OCI-LY7 (cell line): ENCODE measurements around the gene AOAH.

Source experiments
- EZH2phosphoT487 ChIP-seq: fragments of 200-600 bp; sonication (generic); IDR thresholded peaks from 2 replicates; pipeline ENCODE4 v1.6.1; 2018; ENCODE audit warnings: low read depth, borderline replicate concordance, mild to moderate bottlenecking, mixed run types, antibody characterized with exemption, low read length, moderate library complexity, mixed read lengths
- TF ChIP-seq, protein P1 (sequence below): fragments of 200-600 bp; sonication (generic); conservative IDR thresholded peaks from 2 replicates; pipeline ENCODE4 v1.5.1; 2014; ENCODE audit warnings: mild to moderate bottlenecking, antibody characterized with exemption, low read length, moderate library complexity, mixed read lengths

DNA sequence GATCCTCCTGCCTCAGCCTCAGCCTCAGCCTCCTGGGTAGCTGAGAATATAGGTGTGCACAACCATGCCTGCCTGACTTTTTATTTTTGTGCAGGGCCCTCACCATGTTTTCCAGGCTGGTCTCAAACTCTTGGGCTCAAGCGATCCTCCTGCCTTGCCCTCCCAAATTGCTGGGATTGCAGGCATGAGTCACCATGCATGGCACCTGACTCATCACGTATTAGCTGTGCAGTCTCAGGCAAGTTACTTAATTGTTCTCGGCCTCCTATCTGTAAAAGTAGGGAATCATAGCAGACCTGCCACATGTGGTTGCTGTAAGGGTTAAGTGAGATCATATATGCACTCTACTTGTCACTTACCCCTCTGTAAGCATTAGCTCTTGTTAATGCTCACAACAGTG, 217.5 kb downstream of the AOAH start:
- TF ChIP-seq, protein P1, sequence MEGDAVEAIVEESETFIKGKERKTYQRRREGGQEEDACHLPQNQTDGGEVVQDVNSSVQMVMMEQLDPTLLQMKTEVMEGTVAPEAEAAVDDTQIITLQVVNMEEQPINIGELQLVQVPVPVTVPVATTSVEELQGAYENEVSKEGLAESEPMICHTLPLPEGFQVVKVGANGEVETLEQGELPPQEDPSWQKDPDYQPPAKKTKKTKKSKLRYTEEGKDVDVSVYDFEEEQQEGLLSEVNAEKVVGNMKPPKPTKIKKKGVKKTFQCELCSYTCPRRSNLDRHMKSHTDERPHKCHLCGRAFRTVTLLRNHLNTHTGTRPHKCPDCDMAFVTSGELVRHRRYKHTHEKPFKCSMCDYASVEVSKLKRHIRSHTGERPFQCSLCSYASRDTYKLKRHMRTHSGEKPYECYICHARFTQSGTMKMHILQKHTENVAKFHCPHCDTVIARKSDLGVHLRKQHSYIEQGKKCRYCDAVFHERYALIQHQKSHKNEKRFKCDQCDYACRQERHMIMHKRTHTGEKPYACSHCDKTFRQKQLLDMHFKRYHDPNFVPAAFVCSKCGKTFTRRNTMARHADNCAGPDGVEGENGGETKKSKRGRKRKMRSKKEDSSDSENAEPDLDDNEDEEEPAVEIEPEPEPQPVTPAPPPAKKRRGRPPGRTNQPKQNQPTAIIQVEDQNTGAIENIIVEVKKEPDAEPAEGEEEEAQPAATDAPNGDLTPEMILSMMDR = no peak
- no peak for TF ChIP-seq EZH2phosphoT487
